Left ventricle myocardium inferior (tissue), 1 donor: ENCODE data around the gene ITPR1. TPM values are rescaled to one million over a fixed set of nuclear protein-coding genes. Genes with fewer than 3 reads are reported as not detected.

ENCODE experiments used
- DNase-seq: peaks from one replicate; pipeline ENCODE4 v3.0.0-alpha.2; 2020
- H3K27ac ChIP-seq: fragments of 200-600 bp; replicated peaks from 2 replicates; pipeline ENCODE4 v1.8.0; 2021
- H3K27me3 ChIP-seq: fragments of 200-600 bp; 2 replicates; pipeline ENCODE4 v1.8.0; 2021; ENCODE audit warnings: low read depth
- H3K36me3 ChIP-seq: fragments of 200-600 bp; 2 replicates; pipeline ENCODE4 v1.8.0; 2021
- H3K4me1 ChIP-seq: fragments of 200-600 bp; 2 replicates; pipeline ENCODE4 v1.8.0; 2021
- H3K4me3 ChIP-seq: fragments of 200-600 bp; 2 replicates; pipeline ENCODE4 v1.8.0; 2021; ENCODE audit warnings: mild to moderate bottlenecking, moderate library complexity
- H3K9me3 ChIP-seq: fragments of 200-600 bp; replicated peaks from 2 replicates; pipeline ENCODE4 v1.8.0; 2021
- intact Hi-C: fragments of 100-400 bp; cut with micrococcal nuclease; formaldehyde crosslinking; loops from one replicate; pipeline ENCODE4 v1.11.0; 2022
- total RNA-seq: library from RNA; stranded (reverse); fragmentation: NEBNext Ultra II Directional; extraction: Animal tissue kit (Norgen Biotek cat#: 25700); gene quantifications from one replicate; pipeline ENCODE4 v1.2.1, GENCODE V29; 2021
- TF ChIP-seq, protein P1 (sequence below): fragments of 200-600 bp; IDR thresholded peaks from 2 replicates; pipeline ENCODE4 v1.8.0; 2021; ENCODE audit warnings: antibody characterized with exemption, mild to moderate bottlenecking, borderline replicate concordance
- donor health status: DM: no; HTN: yes; CAD: no; lungs with severe emphysema.

The ITPR1 gene
- total RNA-seq, 1 donor from 2014 or later: 29.0 TPM

DNA sequence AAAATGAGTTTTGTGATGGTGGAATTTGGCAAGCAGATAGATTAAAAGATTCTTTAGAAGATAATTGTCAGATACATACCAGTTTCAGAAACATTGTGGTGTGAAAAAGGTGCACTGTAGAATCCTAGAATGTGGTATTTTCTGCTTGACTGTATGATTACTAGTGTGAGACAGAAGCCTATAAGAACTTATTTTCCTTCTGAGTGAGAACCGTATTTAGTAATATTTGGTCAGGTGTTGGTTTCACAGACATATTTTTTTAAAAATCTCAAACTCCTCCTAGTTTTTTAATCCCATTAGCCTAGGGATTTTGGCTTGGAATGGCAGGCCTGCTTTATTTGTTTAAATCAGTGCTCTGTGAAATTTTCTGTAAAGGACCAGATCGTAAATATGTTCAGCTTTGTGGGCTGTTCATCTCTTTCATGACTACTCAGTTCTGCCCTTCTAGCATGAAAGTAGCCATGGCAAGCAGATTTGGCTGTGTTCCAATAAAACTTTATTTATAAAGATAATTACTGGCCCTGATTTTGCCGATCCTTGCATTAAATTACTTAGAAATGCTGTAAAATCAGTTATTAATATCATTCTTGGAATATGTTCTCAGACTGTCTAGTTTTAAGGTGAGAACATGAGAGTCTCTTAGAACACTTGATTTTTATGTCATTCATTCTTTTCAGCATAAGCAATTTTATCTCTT is 205.1 kb downstream of the ITPR1 start:
- no peak for DNase-seq
- Histone ChIP-seq H3K4me3 (no peak overlapping the region), H3K4me1 (peaks cover 7% of the 10 kb centered on the region), H3K9me3 (no peaks in the 10 kb centered on the region), H3K27ac (no peak overlapping the region), H3K36me3 (peaks cover 52% of the 10 kb centered on the region), H3K27me3 (no peaks in the 10 kb centered on the region)
- intact Hi-C loops: no loop called here
- TF ChIP-seq, protein P1, sequence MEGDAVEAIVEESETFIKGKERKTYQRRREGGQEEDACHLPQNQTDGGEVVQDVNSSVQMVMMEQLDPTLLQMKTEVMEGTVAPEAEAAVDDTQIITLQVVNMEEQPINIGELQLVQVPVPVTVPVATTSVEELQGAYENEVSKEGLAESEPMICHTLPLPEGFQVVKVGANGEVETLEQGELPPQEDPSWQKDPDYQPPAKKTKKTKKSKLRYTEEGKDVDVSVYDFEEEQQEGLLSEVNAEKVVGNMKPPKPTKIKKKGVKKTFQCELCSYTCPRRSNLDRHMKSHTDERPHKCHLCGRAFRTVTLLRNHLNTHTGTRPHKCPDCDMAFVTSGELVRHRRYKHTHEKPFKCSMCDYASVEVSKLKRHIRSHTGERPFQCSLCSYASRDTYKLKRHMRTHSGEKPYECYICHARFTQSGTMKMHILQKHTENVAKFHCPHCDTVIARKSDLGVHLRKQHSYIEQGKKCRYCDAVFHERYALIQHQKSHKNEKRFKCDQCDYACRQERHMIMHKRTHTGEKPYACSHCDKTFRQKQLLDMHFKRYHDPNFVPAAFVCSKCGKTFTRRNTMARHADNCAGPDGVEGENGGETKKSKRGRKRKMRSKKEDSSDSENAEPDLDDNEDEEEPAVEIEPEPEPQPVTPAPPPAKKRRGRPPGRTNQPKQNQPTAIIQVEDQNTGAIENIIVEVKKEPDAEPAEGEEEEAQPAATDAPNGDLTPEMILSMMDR: no peak

GRCh38 chr3:4703054-4703480 is 209.9 kb downstream of the ITPR1 start:
- Histone ChIP-seq H3K27ac (peak overlapping the region; percentile 22), H3K4me3 (no peak overlapping the region), H3K36me3 (peaks cover 60% of the 10 kb centered on the region), H3K9me3 (no peaks in the 10 kb centered on the region), H3K4me1 (peaks cover 11% of the 10 kb centered on the region), H3K27me3 (no peaks in the 10 kb centered on the region)
- no peak for DNase-seq
- intact Hi-C loops: no loop called here
- TF ChIP-seq, protein P1: no peak

DNA sequence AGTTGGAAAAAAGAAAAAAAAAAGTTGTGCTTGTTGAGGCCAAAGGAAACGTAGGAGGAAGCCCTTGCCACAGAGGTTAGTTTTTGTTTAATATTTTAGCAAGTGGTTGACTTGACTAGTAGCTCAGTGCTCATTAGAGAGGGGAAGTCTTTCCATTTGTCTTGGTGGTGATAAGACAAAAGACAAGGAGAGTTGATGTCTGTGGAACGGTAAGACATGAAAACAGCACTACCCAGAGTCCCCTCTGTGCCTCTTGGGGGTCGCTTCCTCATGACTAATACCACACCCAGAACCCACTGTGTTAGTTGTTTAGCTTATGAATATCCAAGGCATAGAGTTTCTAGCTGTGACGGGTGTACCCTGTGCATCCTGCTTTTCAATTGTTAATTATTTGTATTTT is 211.4 kb downstream of the ITPR1 start:
- H3K36me3 ChIP-seq: peaks cover 65% of the 10 kb centered on the region
- intact Hi-C loops: no loop called here
- peaks cover 11% of the 10 kb centered on the region for H3K4me1 ChIP-seq
- DNase-seq: no peak
- H3K9me3 ChIP-seq: no peaks in the 10 kb centered on the region
- H3K27me3 ChIP-seq: no peaks in the 10 kb centered on the region
- TF ChIP-seq, protein P1: no peak
- no peak overlapping the region for H3K27ac ChIP-seq
- H3K4me3 ChIP-seq: no peak overlapping the region

DNA sequence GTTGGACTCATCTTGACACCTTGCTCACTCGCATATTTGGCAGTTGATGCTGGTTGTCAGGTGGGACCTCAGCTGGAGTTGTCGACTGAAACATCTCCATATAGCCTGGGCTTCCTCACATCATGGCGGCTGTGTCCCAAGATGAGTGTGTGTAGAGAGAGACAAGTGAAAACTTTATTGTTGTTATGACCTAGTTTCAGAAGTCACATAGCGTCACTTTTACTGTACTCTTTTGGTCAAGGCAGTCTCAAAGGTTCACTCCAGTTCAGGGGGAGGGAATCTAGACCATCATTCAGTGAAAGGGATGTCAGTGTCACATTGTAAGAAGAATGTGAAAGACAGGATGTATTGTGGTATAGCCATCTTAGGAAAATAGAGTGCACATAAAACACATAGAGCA is 214.2 kb downstream of the ITPR1 start:
- peaks cover 55% of the 10 kb centered on the region for H3K36me3 ChIP-seq
- peaks cover 20% of the 10 kb centered on the region for H3K4me1 ChIP-seq
- DNase-seq: no peak
- no peaks in the 10 kb centered on the region for H3K27me3 ChIP-seq
- no peak overlapping the region for H3K27ac ChIP-seq
- intact Hi-C loops: no loop called here
- TF ChIP-seq, protein P1: no peak
- H3K4me3 ChIP-seq: no peak overlapping the region
- H3K9me3 ChIP-seq: no peaks in the 10 kb centered on the region

DNA sequence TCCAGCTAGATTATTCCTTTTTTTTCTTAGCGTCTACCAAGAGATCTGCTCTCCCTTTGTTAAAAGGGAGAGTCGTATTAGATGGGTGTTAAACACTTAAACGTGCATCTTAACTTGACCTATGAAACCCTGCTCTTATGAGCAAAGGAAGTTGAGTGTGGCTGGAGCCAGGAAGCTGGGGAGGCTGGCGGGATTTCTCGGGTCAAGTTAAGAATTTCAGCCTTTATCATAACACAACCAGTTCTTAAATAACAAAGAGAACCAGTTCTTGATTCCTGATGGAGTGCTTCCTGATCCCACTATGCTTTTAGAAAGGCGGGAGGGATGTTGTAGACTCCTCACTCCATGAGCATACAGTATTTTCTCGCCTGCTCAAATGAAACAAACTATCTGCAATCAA is 215.1 kb downstream of the ITPR1 start:
- TF ChIP-seq, protein P1: no peak
- intact Hi-C loops: no loop called here

More for the DNA sequence above, 215.1 kb downstream of the ITPR1 start:
- Histone ChIP-seq H3K27me3 (no peaks in the 10 kb centered on the region), H3K4me3 (no peak overlapping the region), H3K4me1 (peaks cover 13% of the 10 kb centered on the region), H3K36me3 (peaks cover 60% of the 10 kb centered on the region), H3K27ac (no peak overlapping the region), H3K9me3 (no peaks in the 10 kb centered on the region)
- no peak for DNase-seq
